HG03432 (cell line): Measurements from ENCODE around the gene PSEN1.

ENCODE experiments used
- ATAC-seq: cut with Tn5 transposase; IDR thresholded peaks from one replicate; pipeline ENCODE4 v1.9.1; 2021; ENCODE audit warnings: mild to moderate bottlenecking, moderate library complexity; ENCODE audit not compliant: unreplicated experiment

The PSEN1 gene

GRCh38 chr14:73264885-73265720 is 128.8 kb downstream of the PSEN1 start:
- no peak for ATAC-seq

GRCh38 chr14:73265721-73266046 is 129.4 kb downstream of the PSEN1 start:
- no peak for ATAC-seq

GRCh38 chr14:73266317-73266716 is 130.0 kb downstream of the PSEN1 start:
- no peak for ATAC-seq

GRCh38 chr14:73267474-73267873 is 131.2 kb downstream of the PSEN1 start:
- ATAC-seq: no peak

- peak; percentile 76 for ATAC-seq
Measured at GRCh38 chr14:73269729-73270531, 133.6 kb downstream of the PSEN1 start.

- ATAC-seq: no peak
Measured at GRCh38 chr14:73272393-73272792, 136.1 kb downstream of the PSEN1 start.
